Activated naive CD8-positive, alpha-beta T cell treated with anti-CD3 and anti-CD28 coated beads, Interleukin-2, amount 50 U/mL, for 16 hours (primary cell): ENCODE data around the gene TBCEL.

Experiments
- DNase-seq: peaks from one replicate; pipeline ENCODE4 v3.0.0-alpha.2; 2020; ENCODE audit warnings: low read depth, low spot score

TBCEL gene

GRCh38 chr11:121063728-121064127 is 39.8 kb downstream of the TBCEL start:
- DNase-seq = no peak

- DNase-seq = no peak
Observed at GRCh38 chr11:121066623-121067022, 42.7 kb downstream of the TBCEL start.

GRCh38 chr11:121067026-121067425 is 43.1 kb downstream of the TBCEL start:
- no peak for DNase-seq

GRCh38 chr11:121067453-121067852 is 43.6 kb downstream of the TBCEL start:
- no peak for DNase-seq

GRCh38 chr11:121067962-121068647 is 44.2 kb downstream of the TBCEL start:
- DNase-seq = no peak

- DNase-seq = no peak
Observed at GRCh38 chr11:121068787-121069186, 44.9 kb downstream of the TBCEL start.

GRCh38 chr11:121070951-121071845 is 47.3 kb downstream of the TBCEL start:
- DNase-seq = no peak

GRCh38 chr11:121071846-121072450 is 48.0 kb downstream of the TBCEL start:
- DNase-seq = no peak

GRCh38 chr11:121081321-121081720 is 57.4 kb downstream of the TBCEL start:
- DNase-seq = no peak

- DNase-seq = no peak
Observed at GRCh38 chr11:121082219-121082618, 58.3 kb downstream of the TBCEL start.

GRCh38 chr11:121082670-121083069 is 58.8 kb downstream of the TBCEL start:
- DNase-seq = no peak

- DNase-seq = no peak
Observed at GRCh38 chr11:121086866-121087265, 63.0 kb downstream of the TBCEL start.

GRCh38 chr11:121089566-121089965 is 65.7 kb downstream of the TBCEL start:
- DNase-seq = no peak

- DNase-seq = no peak
Observed at GRCh38 chr11:121090145-121090721, 66.3 kb downstream of the TBCEL start.

- no peak for DNase-seq
Observed at GRCh38 chr11:121091492-121092152, 67.7 kb downstream of the TBCEL start.

GRCh38 chr11:121095561-121095960 is 71.7 kb downstream of the TBCEL start:
- no peak for DNase-seq

GRCh38 chr11:121099364-121099763 is 75.5 kb downstream of the TBCEL start:
- no peak for DNase-seq

- DNase-seq = no peak
Observed at GRCh38 chr11:121099885-121100284, 76.0 kb downstream of the TBCEL start.

- no peak for DNase-seq
Observed at GRCh38 chr11:121100943-121101342, 77.0 kb downstream of the TBCEL start, which contains the start of gene TECTA. TSS of gene TECTA (plus strand) at chr11:121101243. CDS start at chr11:121102666, 1,423 bp downstream.

GRCh38 chr11:121104312-121104762 is 80.4 kb downstream of the TBCEL start:
- no peak for DNase-seq

- no peak for DNase-seq
Observed at GRCh38 chr11:121105063-121105480, 81.2 kb downstream of the TBCEL start.
